Measurements from ENCODE around the gene CAND2.

Gene CAND2

DNA sequence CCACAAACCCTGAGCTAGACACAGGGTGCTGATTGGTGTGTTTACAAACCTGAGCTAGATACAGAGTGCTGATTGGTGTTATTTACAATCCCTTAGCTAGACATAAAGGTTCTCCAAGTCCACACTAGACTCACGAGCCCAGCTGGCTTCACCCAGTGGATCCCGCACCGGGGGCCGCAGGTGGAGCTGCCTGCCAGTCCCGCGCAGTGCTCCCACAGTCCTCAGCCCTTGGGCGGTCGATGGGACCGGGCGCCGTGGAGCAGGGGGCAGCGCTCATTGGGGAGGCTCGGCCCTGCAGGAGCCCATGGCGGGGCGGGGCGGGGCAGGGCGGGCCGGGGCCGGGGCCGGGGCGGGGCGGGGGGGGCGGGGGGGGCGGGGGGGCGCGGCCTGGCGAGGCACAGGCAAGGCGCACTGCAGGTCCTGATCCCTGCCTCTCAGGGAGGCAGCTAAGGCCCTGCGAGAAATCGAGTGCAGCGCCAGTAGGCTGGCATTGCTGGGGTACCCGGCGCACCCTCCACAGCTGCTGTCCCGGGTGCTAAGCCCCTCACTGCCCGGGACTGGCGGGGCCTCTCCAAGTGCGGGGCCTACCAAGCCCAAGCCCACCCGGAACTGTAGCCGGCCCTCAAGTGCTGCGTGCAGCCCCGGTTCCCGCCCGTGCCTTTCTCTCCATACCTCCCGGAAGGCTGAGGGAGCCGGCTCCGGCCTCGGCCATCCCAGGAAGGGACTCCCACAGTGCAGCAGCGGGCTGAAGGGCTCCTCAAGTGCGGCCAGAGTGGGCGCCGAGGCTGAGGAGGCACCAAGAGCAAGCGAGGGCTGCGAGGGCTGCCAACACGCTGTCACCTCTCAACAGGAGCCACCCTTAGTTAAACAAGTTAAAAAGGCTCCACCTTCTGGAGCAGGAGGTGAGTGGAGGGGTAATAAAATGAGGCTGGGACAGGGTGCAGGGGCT, 27.6 kb upstream of the CAND2 start:
- TF ChIP-seq, protein P1, sequence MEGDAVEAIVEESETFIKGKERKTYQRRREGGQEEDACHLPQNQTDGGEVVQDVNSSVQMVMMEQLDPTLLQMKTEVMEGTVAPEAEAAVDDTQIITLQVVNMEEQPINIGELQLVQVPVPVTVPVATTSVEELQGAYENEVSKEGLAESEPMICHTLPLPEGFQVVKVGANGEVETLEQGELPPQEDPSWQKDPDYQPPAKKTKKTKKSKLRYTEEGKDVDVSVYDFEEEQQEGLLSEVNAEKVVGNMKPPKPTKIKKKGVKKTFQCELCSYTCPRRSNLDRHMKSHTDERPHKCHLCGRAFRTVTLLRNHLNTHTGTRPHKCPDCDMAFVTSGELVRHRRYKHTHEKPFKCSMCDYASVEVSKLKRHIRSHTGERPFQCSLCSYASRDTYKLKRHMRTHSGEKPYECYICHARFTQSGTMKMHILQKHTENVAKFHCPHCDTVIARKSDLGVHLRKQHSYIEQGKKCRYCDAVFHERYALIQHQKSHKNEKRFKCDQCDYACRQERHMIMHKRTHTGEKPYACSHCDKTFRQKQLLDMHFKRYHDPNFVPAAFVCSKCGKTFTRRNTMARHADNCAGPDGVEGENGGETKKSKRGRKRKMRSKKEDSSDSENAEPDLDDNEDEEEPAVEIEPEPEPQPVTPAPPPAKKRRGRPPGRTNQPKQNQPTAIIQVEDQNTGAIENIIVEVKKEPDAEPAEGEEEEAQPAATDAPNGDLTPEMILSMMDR (IDR thresholded peaks at IDR 0.05; ENCODE audit: control insufficient read depth, extremely low read depth, insufficient read depth), result no peak
- no peak for DNase-seq (ENCODE audit: low read depth)
- no peak overlapping the region for H3K4me3 ChIP-seq (ENCODE audit: low read depth, low read length)

DNA sequence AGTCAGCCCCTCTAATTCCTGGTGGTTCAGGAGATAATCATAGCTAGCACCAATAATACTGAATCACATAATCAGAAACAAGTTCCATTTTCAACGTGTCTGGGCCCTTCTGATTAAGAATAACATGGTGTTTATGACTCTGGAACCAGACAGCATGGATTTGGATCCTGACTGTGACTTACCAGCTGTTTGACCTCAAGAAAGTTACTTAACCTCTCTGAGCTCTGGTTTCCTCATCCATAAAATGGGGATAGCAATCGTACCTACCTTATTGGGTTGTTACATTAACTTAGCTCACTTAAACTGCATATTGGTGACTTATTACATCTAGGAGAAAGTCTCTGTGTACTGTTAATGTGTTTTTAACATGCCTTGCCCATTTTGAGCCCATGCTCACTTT, 26.7 kb upstream of the CAND2 start:
- no peak for DNase-seq (ENCODE audit: low read depth)

DNA sequence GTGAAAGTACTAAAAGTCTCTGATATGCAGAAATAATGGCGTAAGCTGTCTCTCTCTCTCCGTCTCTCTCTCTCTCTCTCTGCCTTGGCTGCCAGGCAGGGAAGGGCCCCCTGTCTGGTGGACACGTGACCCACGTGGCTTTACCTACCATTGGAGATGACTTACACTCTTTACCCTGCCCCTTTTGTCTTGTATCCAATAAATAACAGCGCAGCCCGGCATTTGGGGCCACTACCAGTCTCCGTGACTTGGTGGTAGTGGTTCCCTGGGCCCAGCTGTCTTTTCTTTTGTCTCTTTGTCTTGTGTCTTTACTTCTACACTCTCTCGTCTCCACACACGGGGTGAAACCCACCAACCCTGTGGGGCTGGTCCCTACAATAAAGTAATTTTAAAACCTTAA, 25.2 kb upstream of the CAND2 start:
- no peak for DNase-seq (ENCODE audit: low read depth)
- H3K4me3 ChIP-seq (ENCODE audit: low read depth, low read length), result no peak overlapping the region
- TF ChIP-seq, protein P1 (IDR thresholded peaks at IDR 0.05; ENCODE audit: control insufficient read depth, extremely low read depth, insufficient read depth), result no peak

More for the DNA sequence above, 26.7 kb upstream of the CAND2 start:
- TF ChIP-seq, protein P1 (IDR thresholded peaks at IDR 0.05; ENCODE audit: control insufficient read depth, extremely low read depth, insufficient read depth), result no peak
- no peak overlapping the region for H3K4me3 ChIP-seq (ENCODE audit: low read depth, low read length)

DNA sequence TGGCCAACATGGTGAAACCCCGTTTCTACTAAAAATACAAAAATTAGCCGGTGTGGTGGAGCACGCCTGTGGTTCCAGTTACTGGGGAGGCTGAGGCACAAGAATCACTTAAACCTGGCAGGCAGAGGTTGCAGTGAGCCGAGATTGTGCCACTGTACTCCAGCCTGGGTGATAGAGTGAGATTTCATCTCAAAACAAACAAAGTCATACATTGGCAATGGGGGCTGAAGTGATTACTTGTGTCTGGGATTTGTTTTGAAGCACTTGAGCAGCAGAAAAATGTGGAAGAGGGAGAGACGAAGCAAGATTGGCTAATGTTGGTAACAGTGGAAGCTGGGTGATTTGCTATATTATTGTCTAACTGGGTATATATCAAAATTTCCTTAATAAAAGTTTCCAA, 24.0 kb upstream of the CAND2 start:
- TF ChIP-seq, protein P1 (IDR thresholded peaks at IDR 0.05; ENCODE audit: control insufficient read depth, extremely low read depth, insufficient read depth), result no peak
- H3K4me3 ChIP-seq (ENCODE audit: low read depth, low read length), result no peak overlapping the region
- DNase-seq (ENCODE audit: low read depth), result no peak

DNA sequence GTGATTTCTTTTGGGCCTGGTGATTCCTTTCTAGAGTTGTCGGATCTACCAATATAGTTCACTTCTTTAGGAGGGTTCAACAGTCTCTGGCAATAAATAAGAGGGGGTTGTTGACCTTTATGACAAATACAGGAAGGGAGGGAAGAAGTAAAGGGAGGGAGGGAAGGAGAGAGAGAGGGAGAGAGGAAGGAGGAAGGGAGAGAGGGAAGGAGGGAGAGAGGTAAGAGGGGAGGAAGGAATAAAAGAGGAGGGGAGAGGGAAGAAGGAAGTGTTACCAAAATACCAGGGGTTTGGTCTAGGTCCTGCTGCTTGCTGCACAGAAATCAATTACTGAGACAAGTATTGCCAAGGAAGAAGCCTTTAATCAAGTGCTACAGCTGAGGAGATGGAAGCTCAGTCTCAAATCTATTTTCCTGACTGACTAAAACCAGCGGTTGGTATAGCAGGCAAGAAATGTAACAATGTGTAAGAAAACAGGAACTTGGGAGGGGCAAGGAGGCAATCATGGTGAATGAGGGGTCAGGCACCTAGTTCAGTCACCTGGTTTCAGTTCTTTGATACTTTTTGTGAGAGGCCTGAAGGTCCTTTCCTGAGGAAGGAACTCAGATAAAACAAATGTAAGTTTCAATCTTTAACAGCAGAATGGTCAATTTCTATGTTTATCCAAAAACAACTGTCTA, 23.3 kb upstream of the CAND2 start:
- TF ChIP-seq, protein P1 (IDR thresholded peaks at IDR 0.05; ENCODE audit: control insufficient read depth, extremely low read depth, insufficient read depth), result no peak
- DNase-seq (ENCODE audit: low read depth), result no peak
- H3K4me3 ChIP-seq (ENCODE audit: low read depth, low read length), result no peak overlapping the region

DNA sequence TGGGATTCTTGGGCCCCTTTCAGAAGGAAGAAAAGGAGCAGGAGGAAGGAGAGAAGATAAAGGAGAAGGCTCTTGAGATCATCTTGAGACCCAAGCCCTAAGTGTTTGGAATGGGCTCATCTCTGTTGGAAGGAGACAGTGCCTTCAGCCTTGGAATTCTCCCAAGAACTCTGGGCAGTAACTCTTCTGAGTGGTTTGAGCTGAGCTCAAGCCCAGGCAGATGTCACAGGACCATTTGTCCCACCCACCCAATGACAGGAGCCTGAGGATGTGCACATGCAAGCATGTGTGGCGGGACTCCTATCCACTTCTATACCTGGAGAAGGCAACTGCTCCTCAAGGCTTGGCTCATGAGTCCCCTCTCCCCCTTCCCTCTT, 22.8 kb upstream of the CAND2 start:
- no peak overlapping the region for H3K4me3 ChIP-seq (ENCODE audit: low read depth, low read length)
- DNase-seq (ENCODE audit: low read depth), result no peak
- TF ChIP-seq, protein P1 (IDR thresholded peaks at IDR 0.05; ENCODE audit: control insufficient read depth, extremely low read depth, insufficient read depth), result no peak

All from LNCaP clone FGC (cell line).